HUES48 (cell line): ENCODE results near the gene WDR93.

Source experiments
- H3K27ac ChIP-seq: one replicate; pipeline ENCODE4 v1.7.0; 2013; ENCODE audit warnings: low read depth, low read length, inconsistent platforms
- H3K27me3 ChIP-seq: 2 replicates; pipeline ENCODE4 v1.6.1; 2013; ENCODE audit warnings: mild to moderate bottlenecking, low read length; ENCODE audit not compliant: control insufficient read depth, insufficient read depth
- H3K36me3 ChIP-seq: 2 replicates; pipeline ENCODE4 v1.6.1; 2013; ENCODE audit warnings: low read length; ENCODE audit not compliant: control insufficient read depth, insufficient read depth
- H3K4me1 ChIP-seq: 2 replicates; pipeline ENCODE4 v1.6.1; 2013; ENCODE audit warnings: mild to moderate bottlenecking, low read length; ENCODE audit not compliant: control insufficient read depth, insufficient read depth
- H3K4me3 ChIP-seq: 2 replicates; pipeline ENCODE4 v1.5.1; 2013; ENCODE audit warnings: mild to moderate bottlenecking, low read depth, low read length
- H3K9ac ChIP-seq: 2 replicates; pipeline ENCODE4 v1.6.1; 2013; ENCODE audit warnings: mild to moderate bottlenecking, low read depth, low read length, moderate library complexity
- H3K9me3 ChIP-seq: 2 replicates; pipeline ENCODE4 v1.6.1; 2013; ENCODE audit warnings: low read length; ENCODE audit not compliant: control insufficient read depth, insufficient read depth

The WDR93 gene

DNA sequence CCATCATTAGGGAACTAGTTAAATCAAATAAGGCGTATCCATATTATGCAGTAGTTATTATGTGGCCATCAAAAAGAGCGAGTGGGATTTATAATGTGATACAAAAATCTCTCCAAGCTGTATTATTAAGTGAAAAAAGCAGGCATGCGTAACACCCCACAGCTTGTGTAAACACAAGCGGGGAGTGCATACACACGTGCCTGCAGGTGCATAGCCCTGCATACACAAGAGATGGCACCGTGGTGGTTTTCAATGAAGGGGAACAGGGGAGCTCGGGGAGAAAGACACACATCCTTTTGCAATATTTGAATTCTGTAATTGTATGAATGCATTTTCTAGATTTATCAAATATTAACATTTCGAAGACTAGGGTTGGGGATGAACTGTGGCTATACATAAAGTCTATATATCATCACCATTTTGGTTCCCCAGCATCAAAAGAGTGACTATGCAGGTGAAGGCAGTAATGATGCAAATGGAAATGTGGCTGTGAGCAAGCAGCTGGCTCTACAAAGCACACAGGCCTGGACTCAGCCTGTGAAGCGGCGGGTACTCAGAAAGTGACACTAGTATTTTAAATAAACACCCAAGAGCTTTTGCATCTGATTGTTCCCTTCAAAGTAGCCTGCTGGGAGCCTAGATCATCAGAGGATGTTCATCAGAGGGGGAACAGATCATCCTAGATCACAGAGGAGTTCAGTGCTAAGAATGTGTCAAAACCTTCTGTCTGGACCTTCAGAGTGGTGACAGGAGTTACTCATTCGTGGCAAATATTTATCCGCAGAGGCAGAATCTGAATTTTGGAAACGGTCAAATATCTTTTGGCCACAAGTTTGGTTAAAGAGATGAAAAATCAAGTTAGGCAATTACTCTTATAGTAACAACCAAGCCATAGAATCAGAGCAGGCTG lies 25.9 kb upstream of the WDR93 start:
- peaks cover 20% of the 10 kb centered on the region for H3K27me3 ChIP-seq
- peaks cover 11% of the 10 kb centered on the region; the same call in 1 of the 2 replicates for H3K4me1 ChIP-seq
- peak overlapping the region; percentile 55 for H3K4me3 ChIP-seq
- no peaks in the 10 kb centered on the region for H3K36me3 ChIP-seq
- no peaks in the 10 kb centered on the region for H3K9me3 ChIP-seq
- no peak overlapping the region for H3K27ac ChIP-seq
- H3K9ac ChIP-seq = no peak overlapping the region

DNA sequence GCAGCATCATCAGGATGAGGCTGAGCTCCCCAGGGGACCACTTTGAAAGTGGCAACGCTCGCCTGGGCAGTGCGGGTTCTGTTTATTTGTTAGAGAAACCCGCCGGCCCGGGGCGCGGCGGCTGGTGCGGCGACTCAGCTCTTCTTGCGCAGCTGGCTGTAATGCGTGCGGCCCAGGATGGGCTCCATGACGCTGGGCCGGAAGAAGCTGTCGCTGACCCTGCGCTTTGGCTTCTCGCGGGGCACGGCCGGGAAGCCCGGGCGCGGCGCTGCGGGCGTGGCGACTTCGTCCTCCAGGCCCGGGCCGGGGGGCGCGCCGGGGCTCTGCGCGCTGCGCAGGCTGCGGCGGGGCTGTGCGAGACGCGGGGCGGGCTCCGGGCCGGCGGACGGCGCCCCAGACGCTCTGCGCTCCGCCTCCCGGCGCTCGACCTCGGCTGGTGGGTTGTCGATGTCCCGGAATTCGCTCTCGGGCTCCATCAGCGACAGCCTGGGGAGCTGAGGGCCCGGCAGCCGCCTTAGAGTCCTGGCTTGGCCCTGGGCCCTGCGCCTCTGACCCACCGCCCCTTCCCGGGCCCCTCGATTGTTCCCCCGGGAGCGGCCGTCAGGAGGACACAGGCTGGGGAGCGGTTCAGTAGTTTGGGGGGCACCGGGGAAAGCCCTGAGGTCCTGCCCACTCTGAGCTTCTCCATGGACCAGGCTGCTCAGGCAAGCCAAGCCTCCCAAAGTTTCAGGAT lies 25.0 kb upstream of the WDR93 start:
- peaks cover 11% of the 10 kb centered on the region; the same call in 1 of the 2 replicates for H3K4me1 ChIP-seq
- H3K9ac ChIP-seq = no peak overlapping the region
- no peak overlapping the region for H3K27ac ChIP-seq
- H3K9me3 ChIP-seq = no peaks in the 10 kb centered on the region
- peak overlapping the region; percentile 55 for H3K4me3 ChIP-seq
- no peaks in the 10 kb centered on the region for H3K36me3 ChIP-seq
- peaks cover 21% of the 10 kb centered on the region for H3K27me3 ChIP-seq

DNA sequence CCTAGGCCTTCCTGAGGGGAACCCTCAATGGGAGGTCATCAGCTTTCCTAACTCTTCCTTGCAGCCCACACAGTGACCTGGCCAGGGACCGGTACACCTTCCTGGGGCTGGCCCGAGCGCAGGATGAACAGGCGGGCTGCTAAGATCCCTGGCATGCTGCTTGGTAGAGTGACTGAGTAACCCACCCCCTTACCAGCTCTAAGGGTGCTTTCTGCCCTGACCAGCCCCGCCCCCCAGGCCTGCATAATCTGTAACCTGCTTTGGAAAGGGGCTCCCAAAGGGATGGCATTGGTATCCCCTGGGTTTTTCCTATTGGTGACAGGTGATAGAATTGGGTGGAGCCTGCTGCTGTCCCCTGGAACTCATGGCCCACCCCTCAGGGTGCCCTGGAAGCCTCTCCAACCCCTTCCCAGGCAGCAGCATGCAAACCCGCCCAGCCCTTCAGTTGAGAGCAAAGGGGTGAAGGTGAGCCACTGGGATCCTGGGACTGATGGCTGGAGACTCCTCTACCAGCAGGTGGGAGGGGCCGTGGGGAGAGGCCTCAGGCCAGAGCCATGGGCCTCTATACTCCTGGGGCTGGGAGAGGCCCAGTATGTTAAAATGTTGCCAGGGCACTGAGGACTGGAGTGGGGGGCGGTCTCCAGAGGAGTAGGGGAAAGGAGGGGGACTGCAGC lies 24.3 kb upstream of the WDR93 start:
- Histone ChIP-seq H3K4me3 (peak overlapping the region; percentile 55), H3K9ac (no peak overlapping the region), H3K9me3 (no peaks in the 10 kb centered on the region), H3K27ac (no peak overlapping the region), H3K27me3 (peaks cover 23% of the 10 kb centered on the region), H3K4me1 (peaks cover 11% of the 10 kb centered on the region; the same call in 1 of the 2 replicates), H3K36me3 (no peaks in the 10 kb centered on the region)

DNA sequence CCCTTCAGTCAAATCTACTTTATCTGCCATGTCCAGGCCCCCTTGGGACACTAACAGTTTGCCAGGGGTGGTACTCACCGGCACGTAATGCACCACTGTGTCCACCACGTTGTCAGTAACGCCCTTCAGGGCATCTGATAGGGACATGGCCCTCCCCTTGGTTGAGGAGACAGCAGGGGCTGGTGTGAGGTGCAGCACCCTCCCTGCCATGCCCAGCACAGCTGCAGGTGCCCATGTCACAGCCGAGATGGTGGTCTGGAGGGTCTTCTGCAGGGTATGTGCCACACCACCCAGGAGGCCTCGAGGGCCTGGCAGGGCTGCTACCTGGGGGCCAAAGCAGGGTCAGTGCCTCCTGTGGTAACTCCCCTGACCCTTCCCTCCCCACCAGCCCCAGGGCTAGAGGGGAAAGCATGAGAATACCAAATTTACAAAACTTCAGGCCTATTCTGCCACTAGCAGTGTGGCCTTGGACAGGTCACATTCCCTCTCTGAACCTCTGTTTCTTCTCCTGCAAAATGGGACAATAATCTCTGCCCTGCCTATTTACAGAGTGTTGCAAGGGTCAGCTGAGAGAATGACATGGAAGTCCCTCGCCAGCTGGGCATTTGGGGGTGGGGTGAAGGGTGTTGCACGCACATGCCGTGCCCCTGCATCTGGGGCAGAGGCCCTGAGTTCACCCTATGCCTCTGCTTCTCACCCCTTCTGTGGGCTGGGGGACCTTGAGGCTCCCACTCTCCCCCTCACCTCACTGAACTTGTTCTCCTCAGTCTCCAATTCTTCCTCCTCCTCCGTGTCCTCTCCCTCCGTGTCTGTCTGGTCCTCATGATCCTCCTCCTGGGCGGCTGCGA lies 23.5 kb upstream of the WDR93 start:
- Histone ChIP-seq H3K9ac (no peak overlapping the region), H3K27me3 (peaks cover 23% of the 10 kb centered on the region), H3K36me3 (no peaks in the 10 kb centered on the region), H3K4me1 (peaks cover 11% of the 10 kb centered on the region; the same call in 1 of the 2 replicates), H3K4me3 (no peak overlapping the region), H3K9me3 (no peaks in the 10 kb centered on the region), H3K27ac (no peak overlapping the region)

DNA sequence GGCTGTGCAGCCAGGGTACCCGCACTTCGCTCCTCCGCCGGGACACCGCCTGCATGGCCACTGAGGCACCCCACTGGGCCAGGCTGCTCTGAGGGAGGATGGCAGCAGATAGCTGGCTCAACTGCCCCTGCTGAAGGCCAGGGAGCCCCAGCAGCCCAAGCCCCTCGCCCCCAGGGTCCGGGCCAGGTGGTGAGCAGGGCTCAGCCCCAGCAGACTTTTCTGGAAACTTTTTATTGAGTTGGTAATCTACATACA lies 23.0 kb upstream of the WDR93 start:
- H3K9me3 ChIP-seq = no peaks in the 10 kb centered on the region
- peaks cover 23% of the 10 kb centered on the region for H3K27me3 ChIP-seq
- no peak overlapping the region for H3K4me3 ChIP-seq
- H3K9ac ChIP-seq = no peak overlapping the region
- H3K4me1 ChIP-seq = peaks cover 11% of the 10 kb centered on the region; the same call in 1 of the 2 replicates
- no peaks in the 10 kb centered on the region for H3K36me3 ChIP-seq
- no peak overlapping the region for H3K27ac ChIP-seq

DNA sequence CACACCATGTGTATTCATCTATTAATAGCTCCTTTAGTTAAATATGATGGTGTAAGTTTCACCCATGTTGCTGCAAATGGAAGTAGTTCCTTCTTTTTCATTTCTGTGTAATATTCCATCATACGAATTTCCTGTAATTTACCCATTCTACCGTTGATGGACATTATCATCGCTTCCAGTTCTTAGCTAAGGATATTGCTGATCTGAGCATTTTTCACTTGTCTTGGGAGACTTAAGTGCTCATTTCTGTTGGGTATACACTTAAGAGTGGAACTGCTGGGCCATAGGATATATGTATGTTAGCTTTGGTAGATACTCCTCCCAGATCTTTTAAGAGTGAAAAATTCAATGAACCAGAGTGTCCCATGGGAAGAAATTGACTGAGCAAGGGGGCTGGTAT lies 22.4 kb upstream of the WDR93 start:
- Histone ChIP-seq H3K27ac (no peak overlapping the region), H3K9me3 (no peaks in the 10 kb centered on the region), H3K27me3 (peaks cover 23% of the 10 kb centered on the region), H3K4me3 (no peak overlapping the region), H3K9ac (no peak overlapping the region), H3K36me3 (no peaks in the 10 kb centered on the region), H3K4me1 (peaks cover 11% of the 10 kb centered on the region; the same call in 1 of the 2 replicates)

DNA sequence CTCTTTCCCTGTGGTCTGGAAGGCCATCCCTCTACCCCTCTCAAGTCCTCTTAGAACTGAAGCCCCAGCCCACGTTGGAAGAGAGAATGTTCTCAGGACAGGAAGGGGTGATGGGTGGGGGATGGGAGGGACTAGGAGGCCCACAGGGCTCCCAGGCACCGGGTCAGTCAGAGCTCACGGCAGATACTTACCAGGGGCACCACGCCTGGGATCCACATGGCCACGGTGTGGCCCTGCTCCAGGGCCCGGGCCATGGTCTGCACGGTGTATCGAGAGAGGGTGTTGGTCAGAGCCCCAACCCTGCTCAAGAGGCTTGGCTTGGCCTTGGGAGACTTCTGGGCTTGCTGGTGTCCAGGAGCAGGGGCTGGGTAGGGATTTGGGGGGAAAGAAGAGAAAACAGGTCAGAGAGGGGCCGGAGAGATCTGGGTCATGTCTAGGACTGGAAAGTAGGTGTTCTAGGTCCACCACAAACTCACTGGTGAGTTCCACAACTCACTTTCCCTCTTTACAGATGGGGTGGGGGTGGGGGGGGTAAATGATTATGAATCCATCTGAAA lies 21.2 kb upstream of the WDR93 start:
- Histone ChIP-seq H3K36me3 (no peaks in the 10 kb centered on the region), H3K4me1 (peaks cover 11% of the 10 kb centered on the region; the same call in 1 of the 2 replicates), H3K27ac (no peak overlapping the region), H3K4me3 (no peak overlapping the region), H3K9ac (no peak overlapping the region), H3K9me3 (no peaks in the 10 kb centered on the region), H3K27me3 (peaks cover 20% of the 10 kb centered on the region)

DNA sequence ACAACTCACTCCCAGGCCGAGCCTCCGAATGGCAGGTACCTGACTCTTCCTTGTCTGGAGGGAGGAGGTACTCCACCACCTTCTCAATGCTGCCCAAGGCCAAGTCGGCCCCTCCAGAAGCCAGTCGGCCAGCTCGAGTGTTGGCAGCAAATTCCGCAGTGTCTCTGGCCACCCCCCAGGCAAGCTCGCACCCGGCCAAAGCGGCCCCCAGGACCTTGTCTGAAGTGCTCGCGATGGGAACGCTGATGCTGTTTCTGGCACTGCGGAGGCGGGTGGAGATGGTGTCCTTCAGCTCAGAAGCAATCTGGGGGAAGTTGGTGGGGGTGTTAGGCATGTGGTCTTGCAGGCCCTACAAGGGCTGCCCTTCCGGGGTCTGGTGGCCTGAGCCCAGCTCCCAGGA lies 20.7 kb upstream of the WDR93 start:
- Histone ChIP-seq H3K4me3 (no peak overlapping the region), H3K9ac (no peak overlapping the region), H3K4me1 (peaks cover 8% of the 10 kb centered on the region; the same call in 1 of the 2 replicates), H3K27me3 (peaks cover 15% of the 10 kb centered on the region), H3K36me3 (no peaks in the 10 kb centered on the region), H3K9me3 (no peaks in the 10 kb centered on the region), H3K27ac (no peak overlapping the region)

DNA sequence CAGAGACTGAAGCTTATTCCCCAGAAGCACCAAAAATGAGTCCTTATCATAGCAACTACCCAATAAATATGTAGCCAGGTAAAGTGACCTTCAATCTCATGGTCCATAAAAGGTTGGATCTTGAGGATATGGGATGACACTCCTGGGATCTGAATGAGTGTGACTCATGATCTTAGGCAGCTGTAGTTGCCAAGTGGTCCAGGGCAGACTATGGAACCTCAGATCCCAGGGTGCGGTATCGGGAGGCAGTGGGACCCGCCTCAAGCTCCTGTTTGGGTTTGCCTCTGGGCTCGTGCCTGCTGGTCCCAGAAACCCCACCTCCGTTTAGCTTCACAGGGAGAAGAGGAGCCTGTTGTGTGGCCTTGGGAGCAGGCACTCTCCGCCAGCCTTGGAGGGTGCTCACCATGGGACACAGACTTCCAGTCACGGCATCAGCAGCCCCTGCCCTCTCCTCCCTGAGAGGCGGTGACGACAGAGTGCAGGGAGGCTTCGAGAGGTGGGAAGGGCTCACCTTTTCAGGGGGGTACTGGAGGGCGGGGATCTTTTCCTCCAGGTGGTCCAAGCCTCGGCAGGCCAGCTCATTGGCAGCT lies 19.5 kb upstream of the WDR93 start:
- no peaks in the 10 kb centered on the region for H3K9me3 ChIP-seq
- H3K27ac ChIP-seq = no peak overlapping the region
- H3K36me3 ChIP-seq = no peaks in the 10 kb centered on the region
- no peak overlapping the region for H3K9ac ChIP-seq
- peaks cover 1% of the 10 kb centered on the region; the same call in 1 of the 2 replicates for H3K4me1 ChIP-seq
- H3K4me3 ChIP-seq = no peak overlapping the region
- H3K27me3 ChIP-seq = peaks cover 6% of the 10 kb centered on the region; the same call in 1 of the 2 replicates

DNA sequence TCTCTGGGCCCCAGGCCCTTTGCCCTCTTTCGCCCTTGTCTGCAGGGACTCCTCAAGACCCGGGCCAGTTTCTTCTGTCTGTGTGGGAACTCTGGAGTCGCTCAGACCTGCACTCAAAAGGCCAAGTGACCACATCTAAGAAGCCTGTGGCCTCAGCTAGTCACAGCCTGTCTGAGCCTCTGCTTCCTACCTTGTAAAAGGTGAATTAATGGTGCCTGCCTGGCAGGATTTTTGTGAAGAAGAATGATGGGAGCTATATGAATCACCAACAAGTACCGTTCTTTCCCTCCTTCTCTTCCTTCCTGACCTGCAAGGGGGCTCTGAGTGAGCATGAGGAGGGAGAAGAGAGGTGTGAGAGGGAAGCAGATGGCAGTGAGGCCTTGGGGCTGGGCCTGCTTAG lies 18.9 kb upstream of the WDR93 start:
- Histone ChIP-seq H3K27ac (no peak overlapping the region), H3K9ac (no peak overlapping the region), H3K4me3 (no peak overlapping the region), H3K9me3 (no peaks in the 10 kb centered on the region), H3K36me3 (no peaks in the 10 kb centered on the region), H3K4me1 (no peaks in the 10 kb centered on the region), H3K27me3 (0 out of 2 replicates have a peak, but pooled peaks cover 2% of the 10 kb centered on the region)
